Keratinocyte (primary cell): ENCODE results near the gene NRARP. TPM values are rescaled to one million over a fixed set of nuclear protein-coding genes. Genes with fewer than 3 reads are reported as not detected.

Experiments used
- DNase-seq: peaks from one replicate; pipeline ENCODE4 v3.0.0-alpha.2; 2011; ENCODE audit warnings: low read depth, missing footprints, low spot score
- FAIRE-seq: peaks from 2 replicates; lab custom pipeline; 2011; peaks lifted over from hg19 to GRCh38; lab: Jason Lieb, UNC
- H2AFZ ChIP-seq: 2 replicates; pipeline ENCODE4 v1.6.0; 2012; ENCODE audit warnings: low read length, control low read depth, inconsistent platforms; ENCODE audit not compliant: control insufficient read depth
- H3K27ac ChIP-seq: 2 replicates; pipeline ENCODE4 v1.5.1; 2011; ENCODE audit warnings: low read length; ENCODE audit not compliant: control insufficient read depth, insufficient read depth
- H3K27me3 ChIP-seq: 3 replicates; pipeline ENCODE4 v1.6.0; 2011; ENCODE audit warnings: low read length; ENCODE audit not compliant: control insufficient read depth, insufficient read depth; ENCODE audit errors: extremely low read depth
- H3K36me3 ChIP-seq, 2 experiments: 2 replicates in 1 of 2; 3 replicates in 1 of 2; pipeline ENCODE4 v1.5.1; 2011; ENCODE audit warnings: low read length in 2 of 2, mild to moderate bottlenecking in 1 of 2; ENCODE audit not compliant: control insufficient read depth in 2 of 2, insufficient read depth in 2 of 2; ENCODE audit errors: extremely low read depth in 1 of 2
- H3K4me1 ChIP-seq: 3 replicates; pipeline ENCODE4 v1.5.1; 2011; ENCODE audit warnings: low read length; ENCODE audit not compliant: control insufficient read depth, insufficient read depth; ENCODE audit errors: extremely low read depth
- H3K4me2 ChIP-seq: 3 replicates; pipeline ENCODE4 v1.6.0; 2011; ENCODE audit warnings: low read depth, low read length; ENCODE audit not compliant: control insufficient read depth, insufficient read depth; ENCODE audit errors: extremely low read depth
- H3K4me3 ChIP-seq, 3 experiments: fragments of 200-600 bp in 1 of 3; sonication (generic) in 1 of 3; 2 replicates in 2 of 3; 3 replicates in 1 of 3; pipeline ENCODE4 v1.5.1; 2011 to 2016; ENCODE audit warnings: low read length in 3 of 3, mild to moderate bottlenecking in 3 of 3, control low read depth in 2 of 3, inconsistent platforms in 1 of 3, low read depth in 1 of 3, mixed read lengths in 1 of 3, mixed run types in 1 of 3, moderate library complexity in 1 of 3; ENCODE audit not compliant: control insufficient read depth in 2 of 3, insufficient read depth in 2 of 3; ENCODE audit errors: extremely low read depth in 1 of 3
- H3K79me2 ChIP-seq: 2 replicates; pipeline ENCODE4 v1.6.0; 2012; ENCODE audit warnings: low read length; ENCODE audit not compliant: control insufficient read depth, insufficient read depth
- H3K9ac ChIP-seq: 3 replicates; pipeline ENCODE4 v1.6.0; 2011; ENCODE audit warnings: low read length; ENCODE audit not compliant: control insufficient read depth, insufficient read depth; ENCODE audit errors: extremely low read depth
- H3K9me1 ChIP-seq: 3 replicates; pipeline ENCODE4 v1.6.0; 2011; ENCODE audit warnings: low read length; ENCODE audit not compliant: control insufficient read depth, insufficient read depth; ENCODE audit errors: extremely low read depth
- H3K9me3 ChIP-seq: 2 replicates; pipeline ENCODE4 v1.5.1; 2012; ENCODE audit warnings: low read depth, low read length; ENCODE audit not compliant: control insufficient read depth
- H4K20me1 ChIP-seq: 3 replicates; pipeline ENCODE4 v1.6.0; 2011; ENCODE audit warnings: low read length; ENCODE audit not compliant: control insufficient read depth, insufficient read depth; ENCODE audit errors: extremely low read depth
- CTCF ChIP-seq, 3 experiments: IDR thresholded peaks in 1 of 3; conservative IDR thresholded peaks in 1 of 3; optimal IDR thresholded peaks in 1 of 3; 2 replicates in 2 of 3; 3 replicates in 1 of 3; pipeline versions ENCODE3 to v1.5.1; 2011; ENCODE audit warnings: low read length in 3 of 3, mild to moderate bottlenecking in 3 of 3, moderate library complexity in 2 of 3, control low read depth in 1 of 3, inconsistent platforms in 1 of 3; ENCODE audit not compliant: insufficient read depth in 2 of 3; ENCODE audit errors: extremely low read depth in 1 of 3
- EZH2 ChIP-seq: IDR thresholded peaks from one replicate; pipeline ENCODE4 v1.6.1; 2012; ENCODE audit warnings: inconsistent platforms, mild to moderate bottlenecking, low read length, moderate library complexity
- dilution Hi-C: fragments of 300-500 bp; cut with MboI; formaldehyde crosslinking; loops from one replicate; pipeline ENCODE4 v1.7.0; 2020; ENCODE audit warnings: low sequenced_read_pairs; ENCODE audit not compliant: extremely low pct_ligation_motif_present
- polyA plus RNA-seq, 5 experiments: library from polyadenylated mRNA; depleted of rRNA in 3 of 5; stranded (reverse) in 3 of 5; stranded (forward) in 1 of 5; unstranded in 1 of 5; fragments of >200 nt; gene quantifications; 1 replicate in 1 of 5; 2 replicates in 3 of 5; 3 replicates in 1 of 5; pipeline versions ENCODE4 v1.2.1 to v1.2.3, GENCODE V29; 2011 to 2012; ENCODE audit warnings: missing spikeins in 2 of 5, low read depth in 1 of 5, low replicate concordance in 1 of 5

NRARP gene
- polyA plus RNA-seq, 1 donor (not counting 4 experiments of a cell fraction or from before 2014, with no cell fraction given), result 2.4 TPM

GRCh38 chr9:137273611-137274320 lies 28.3 kb downstream of the NRARP start:
- no peak overlapping the region for H3K4me3 ChIP-seq
- peak; percentile 66 for FAIRE-seq
- H3K27me3 ChIP-seq, result no peaks in the 10 kb centered on the region
- dilution Hi-C loops, result no loop called here
- peaks cover 11% of the 10 kb centered on the region for H4K20me1 ChIP-seq
- H3K27ac ChIP-seq, result peak overlapping the region; percentile 22
- H3K4me1 ChIP-seq, result peaks cover 27% of the 10 kb centered on the region
- no peak for TF ChIP-seq CTCF (optimal IDR thresholded peaks at IDR 0.05 in 1 of 3, IDR thresholded peaks at IDR 0.05 in 1 of 3, conservative IDR thresholded peaks at IDR 0.05 in 1 of 3; ENCODE audit: extremely low read depth in 1 of 3, insufficient read depth in 2 of 3, low read length in 3 of 3)
- TF ChIP-seq EZH2, result no peak
- peaks cover 13 to 24% of the 10 kb centered on the region in 2 experiments for H3K36me3 ChIP-seq
- H3K4me2 ChIP-seq, result peak overlapping the region; percentile 36
- H3K9me1 ChIP-seq, result no peaks in the 10 kb centered on the region
- H2AFZ ChIP-seq, result no peak overlapping the region
- no peaks in the 10 kb centered on the region for H3K9me3 ChIP-seq
- peak overlapping the region; percentile 23 for H3K9ac ChIP-seq
- peaks cover 7% of the 10 kb centered on the region for H3K79me2 ChIP-seq
- no peak for DNase-seq

GRCh38 chr9:137273095-137273490 lies 29.0 kb downstream of the NRARP start:
- FAIRE-seq (no peak), DNase-seq (no peak)
- H3K9me3 ChIP-seq, result no peaks in the 10 kb centered on the region
- peaks cover 4% of the 10 kb centered on the region for H3K79me2 ChIP-seq
- H3K27ac ChIP-seq, result no peak overlapping the region
- no peaks in the 10 kb centered on the region for H3K9me1 ChIP-seq
- H3K9ac ChIP-seq, result no peak overlapping the region
- H3K4me2 ChIP-seq, result no peak overlapping the region
- dilution Hi-C loops, result no loop called here
- H2AFZ ChIP-seq, result no peak overlapping the region
- H3K4me3 ChIP-seq, result no peak overlapping the region
- no peaks in the 10 kb centered on the region for H3K27me3 ChIP-seq
- peaks cover 27% of the 10 kb centered on the region for H3K4me1 ChIP-seq
- TF ChIP-seq CTCF (optimal IDR thresholded peaks at IDR 0.05 in 1 of 3, IDR thresholded peaks at IDR 0.05 in 1 of 3, conservative IDR thresholded peaks at IDR 0.05 in 1 of 3; ENCODE audit: extremely low read depth in 1 of 3, insufficient read depth in 2 of 3, low read length in 3 of 3) (no peak), EZH2 (no peak)
- peaks cover 12% of the 10 kb centered on the region for H4K20me1 ChIP-seq
- H3K36me3 ChIP-seq, result peaks cover 15 to 28% of the 10 kb centered on the region in 2 experiments
